H1 (cell line): ENCODE data around the gene ZNF488. TPM values are rescaled to one million over a fixed set of nuclear protein-coding genes. Genes with fewer than 3 reads are reported as not detected.

Experiments used
- CTCF ChIA-PET: fragments of 300-600 bp; sonication (Branson Sonifier 250); formaldehyde crosslinking; loops from one replicate; lab custom pipeline; 2021; ENCODE audit not compliant: partially characterized antibody; lab: Charles Lee
- POLR2A ChIA-PET: fragments of 300-600 bp; sonication (Branson Sonifier 250); formaldehyde crosslinking; loops from one replicate; lab custom pipeline; 2021; ENCODE audit warnings: inconsistent platforms; ENCODE audit not compliant: partially characterized antibody; lab: Charles Lee
- DNase-seq, 2 experiments: peaks; one replicate each; pipeline versions ENCODE4 v3.0.0 to v3.0.0-alpha.2; 2010 to 2022; ENCODE audit warnings: low spot score in 2 of 2, low read depth in 1 of 2, mixed read lengths in 1 of 2
- FAIRE-seq: peaks from 2 replicates; lab custom pipeline; 2011; peaks lifted over from hg19 to GRCh38; lab: Jason Lieb, UNC
- H2AFZ ChIP-seq: 2 replicates; pipeline ENCODE4 v1.8.1; 2012; ENCODE audit warnings: low read length, inconsistent platforms
- H2AK5ac ChIP-seq: 2 replicates; pipeline ENCODE4 v1.6.1; 2013; ENCODE audit warnings: low read depth, low read length
- H2BK120ac ChIP-seq: replicated peaks from 2 replicates; pipeline ENCODE3; 2013; ENCODE audit warnings: low read depth, low read length, inconsistent platforms
- H2BK12ac ChIP-seq: 2 replicates; pipeline ENCODE4 v1.6.1; 2013; ENCODE audit warnings: low read depth, low read length
- H2BK15ac ChIP-seq: 2 replicates; pipeline ENCODE4 v1.6.1; 2013; ENCODE audit warnings: low read length
- H2BK20ac ChIP-seq: 2 replicates; pipeline ENCODE4 v1.6.1; 2013; ENCODE audit warnings: low read length
- H2BK5ac ChIP-seq: 2 replicates; pipeline ENCODE4 v1.6.1; 2013; ENCODE audit warnings: low read depth, low read length
- H3K14ac ChIP-seq: 2 replicates; pipeline ENCODE4 v1.6.1; 2013; ENCODE audit warnings: inconsistent platforms; ENCODE audit not compliant: insufficient read length
- H3K18ac ChIP-seq: 2 replicates; pipeline ENCODE4 v1.6.1; 2013; ENCODE audit warnings: low read length; ENCODE audit errors: extremely low read depth
- H3K23ac ChIP-seq: 2 replicates; pipeline ENCODE4 v1.6.1; 2013; ENCODE audit warnings: inconsistent platforms; ENCODE audit not compliant: insufficient read length
- H3K23me2 ChIP-seq: 2 replicates; pipeline ENCODE4 v1.6.1; 2013; ENCODE audit warnings: low read depth, low read length
- H3K27ac ChIP-seq: 2 replicates; pipeline ENCODE4 v1.6.1; 2011; ENCODE audit warnings: low read depth, low read length, inconsistent platforms
- H3K27me3 ChIP-seq, 4 experiments: replicated peaks in 1 of 4; 1 replicate in 1 of 4; 2 replicates in 3 of 4; pipeline versions ENCODE4 v1.6.1 to v1.8.1; 2011 to 2013; ENCODE audit warnings: low read length in 3 of 4, mild to moderate bottlenecking in 3 of 4, inconsistent platforms in 2 of 4, mixed read lengths in 2 of 4, moderate library complexity in 1 of 4; ENCODE audit not compliant: control insufficient read depth in 3 of 4, insufficient read depth in 3 of 4; ENCODE audit errors: extremely low read depth in 1 of 4
- H3K36me3 ChIP-seq, 4 experiments: 2 replicates each; pipeline versions ENCODE4 v1.6.1 to v1.8.1; 2011 to 2013; ENCODE audit warnings: mild to moderate bottlenecking in 4 of 4, low read length in 3 of 4, moderate library complexity in 2 of 4, control low read depth in 1 of 4, inconsistent platforms in 1 of 4; ENCODE audit not compliant: insufficient read depth in 4 of 4, control insufficient read depth in 2 of 4
- H3K4ac ChIP-seq: replicated peaks from 2 replicates; pipeline ENCODE3; 2013; ENCODE audit warnings: low read length, low read depth, mixed read lengths, inconsistent platforms; ENCODE audit not compliant: insufficient read length
- H3K4me1 ChIP-seq, 4 experiments: replicated peaks in 1 of 4; 1 replicate in 1 of 4; 2 replicates in 3 of 4; pipeline versions ENCODE4 v1.6.1 to v1.8.1; 2011 to 2013; ENCODE audit warnings: low read length in 3 of 4, inconsistent platforms in 2 of 4, mixed read lengths in 1 of 4; ENCODE audit not compliant: insufficient read depth in 4 of 4, control insufficient read depth in 3 of 4
- H3K4me2 ChIP-seq, 2 experiments: 2 replicates each; pipeline versions ENCODE4 v1.6.1 to v1.8.1; 2011 to 2013; ENCODE audit warnings: low read depth in 2 of 2, low read length in 2 of 2, control low read depth in 1 of 2, inconsistent platforms in 1 of 2, mild to moderate bottlenecking in 1 of 2; ENCODE audit not compliant: insufficient read depth in 1 of 2
- H3K4me3 ChIP-seq, 4 experiments: fragments of 200-600, 300-600 bp in 1 of 4; sonication (generic), shearing (Covaris generic), sonication (Bioruptor Twin) in 1 of 4; 2 replicates each; pipeline versions ENCODE4 v1.5.1 to v1.8.1; 2011 to 2016; ENCODE audit warnings: low read length in 4 of 4, low read depth in 3 of 4, control low read depth in 2 of 4, inconsistent platforms in 2 of 4, mild to moderate bottlenecking in 2 of 4, mixed read lengths in 1 of 4, moderate library complexity in 1 of 4; ENCODE audit not compliant: insufficient read depth in 2 of 4; ENCODE audit errors: extremely low read depth in 1 of 4
- H3K56ac ChIP-seq: replicated peaks from 2 replicates; pipeline ENCODE3; 2013; ENCODE audit warnings: low read depth, mild to moderate bottlenecking, mixed read lengths, low read length, inconsistent platforms; ENCODE audit not compliant: insufficient read length
- H3K79me1 ChIP-seq: 2 replicates; pipeline ENCODE4 v1.6.1; 2013; ENCODE audit warnings: low read depth, low read length, control low read depth
- H3K79me2 ChIP-seq, 2 experiments: 2 replicates each; pipeline versions ENCODE4 v1.6.1 to v1.8.1; 2012 to 2013; ENCODE audit warnings: low read length in 2 of 2, mild to moderate bottlenecking in 2 of 2, inconsistent platforms in 1 of 2; ENCODE audit not compliant: insufficient read depth in 2 of 2, control insufficient read depth in 1 of 2
- H3K9ac ChIP-seq, 4 experiments: replicated peaks in 1 of 4; 1 replicate in 1 of 4; 2 replicates in 3 of 4; pipeline versions ENCODE4 v1.6.1 to v1.8.1; 2011 to 2013; ENCODE audit warnings: low read depth in 3 of 4, low read length in 3 of 4, control low read depth in 2 of 4, mild to moderate bottlenecking in 2 of 4, moderate library complexity in 2 of 4, inconsistent platforms in 1 of 4; ENCODE audit errors: extremely low read depth in 1 of 4
- H3K9me3 ChIP-seq, 2 experiments: 2 replicates each; pipeline versions ENCODE4 v1.6.1 to v1.8.1; 2012 to 2013; ENCODE audit warnings: mild to moderate bottlenecking in 2 of 2, moderate library complexity in 2 of 2, control low read depth in 1 of 2, inconsistent platforms in 1 of 2, low read depth in 1 of 2, low read length in 1 of 2, mixed read lengths in 1 of 2; ENCODE audit not compliant: insufficient read depth in 2 of 2
- H4K20me1 ChIP-seq, 2 experiments: replicated peaks in 1 of 2; 2 replicates each; pipeline versions ENCODE3 to v1.8.1; 2011 to 2013; ENCODE audit warnings: inconsistent platforms in 2 of 2, low read length in 2 of 2, mild to moderate bottlenecking in 1 of 2; ENCODE audit not compliant: insufficient read depth in 2 of 2, control insufficient read depth in 1 of 2
- H4K5ac ChIP-seq: 2 replicates; pipeline ENCODE4 v1.6.1; 2013; ENCODE audit warnings: low read length, low read depth, mixed read lengths, inconsistent platforms; ENCODE audit not compliant: insufficient read length
- H4K8ac ChIP-seq: 2 replicates; pipeline ENCODE4 v1.8.0; 2013; ENCODE audit warnings: mild to moderate bottlenecking, moderate library complexity, low read length, inconsistent platforms; ENCODE audit not compliant: insufficient read depth; ENCODE audit errors: extremely low read depth
- H4K91ac ChIP-seq: replicated peaks from 2 replicates; pipeline ENCODE3; 2013; ENCODE audit warnings: low read length, mixed read lengths, inconsistent platforms; ENCODE audit not compliant: insufficient read length
- BCL11A ChIP-seq, 2 experiments: IDR thresholded peaks; one replicate each; pipeline ENCODE4 v1.6.1; 2011; ENCODE audit warnings: low read depth in 2 of 2, low read length in 2 of 2, mild to moderate bottlenecking in 2 of 2
- JUN ChIP-seq: IDR thresholded peaks from 2 replicates; pipeline ENCODE4 v1.6.1; 2011; ENCODE audit warnings: low read depth, mild to moderate bottlenecking, improper control_type of control experiment, low read length
- NANOG ChIP-seq: IDR thresholded peaks from 2 replicates; pipeline ENCODE4 v1.6.1; 2011; ENCODE audit warnings: low read length, low read depth, mild to moderate bottlenecking, inconsistent platforms; ENCODE audit not compliant: insufficient read depth, poor library complexity, severe bottlenecking
- POLR2A ChIP-seq, 2 experiments: IDR thresholded peaks; 1 replicate in 1 of 2; 2 replicates in 1 of 2; pipeline ENCODE4 v1.6.1; 2011; ENCODE audit warnings: low read depth in 2 of 2, low read length in 2 of 2, mild to moderate bottlenecking in 2 of 2; ENCODE audit errors: control extremely low read depth in 1 of 2
- SAP30 ChIP-seq: fragments of 300-600 bp; sonication (generic); IDR thresholded peaks from 2 replicates; pipeline ENCODE4 v1.7.1; 2012; ENCODE audit warnings: low read length, moderate library complexity, mild to moderate bottlenecking, inconsistent platforms; ENCODE audit not compliant: insufficient read depth, insufficient replicate concordance
- SIN3A ChIP-seq, 2 experiments: IDR thresholded peaks in 1 of 2; conservative IDR thresholded peaks in 1 of 2; 2 replicates each; pipeline ENCODE4 v1.6.1; 2011 to 2012; ENCODE audit warnings: low read length in 2 of 2, improper control_type of control experiment in 1 of 2, low read depth in 1 of 2, mild to moderate bottlenecking in 1 of 2
- SP2 ChIP-seq: IDR thresholded peaks from 2 replicates; pipeline ENCODE4 v1.6.1; 2012; ENCODE audit warnings: mild to moderate bottlenecking, low read length, inconsistent platforms
- SUZ12 ChIP-seq: fragments of 200-600 bp; sonication (generic); IDR thresholded peaks from 2 replicates; pipeline ENCODE4 v1.6.1; 2012; ENCODE audit warnings: mild to moderate bottlenecking, inconsistent platforms, low read length, moderate library complexity, mixed read lengths
- TAF7 ChIP-seq: optimal IDR thresholded peaks from 2 replicates; pipeline ENCODE3; 2011; ENCODE audit warnings: low read depth, mild to moderate bottlenecking, inconsistent platforms, low read length, moderate library complexity, borderline replicate concordance
- TCF12 ChIP-seq: IDR thresholded peaks from 2 replicates; pipeline ENCODE4 v1.6.1; 2011; ENCODE audit warnings: low read depth, mild to moderate bottlenecking, low read length
- WGBS, 2 experiments: shearing (Covaris generic) in 1 of 2; methylation state at CpG; one replicate each; pipeline versions ENCODE4 v1.1.6 to v1.1.7; 2013 to 2015; ENCODE audit warnings: low lambda C conversion rate in 2 of 2, mixed read lengths in 2 of 2, inconsistent platforms in 1 of 2, low coverage in 1 of 2, missing lambda C conversion rate in 1 of 2; ENCODE audit not compliant: insufficient replicate concordance in 2 of 2, insufficient coverage in 1 of 2, insufficient read length in 1 of 2; ENCODE audit errors: extremely low coverage in 1 of 2, missing lambda C conversion rate in 1 of 2; 5-methylcytosine and 5-hydroxymethylcytosine counted together
- polyA plus RNA-seq, 7 experiments: library from polyadenylated mRNA; depleted of rRNA in 3 of 7; stranded (reverse) in 5 of 7; unstranded in 2 of 7; fragments of >200 nt in 5 of 7; fragments of 200-250 nt in 2 of 7; gene quantifications; 1 replicate in 5 of 7; 2 replicates in 1 of 7; 4 replicates in 1 of 7; pipeline versions ENCODE4 v1.2.1 to v1.2.3, GENCODE V29; 2011 to 2013; ENCODE audit warnings: missing spikeins in 2 of 7, mixed read lengths in 2 of 7
- total RNA-seq: library from RNA; stranded (reverse); fragmentation: NEBNext Ultra II Directional; extraction: Animal tissue kit (Norgen Biotek cat#: 25700); gene quantifications from 2 replicates; pipeline ENCODE4 v1.2.1, GENCODE V29; 2021

The ZNF488 gene
- total and polyA plus RNA-seq, 2 of the 8 experiments (the other 6 are each of a cell fraction or from before 2014, with no cell fraction given), result 7.9 to 11.4 TPM

DNA sequence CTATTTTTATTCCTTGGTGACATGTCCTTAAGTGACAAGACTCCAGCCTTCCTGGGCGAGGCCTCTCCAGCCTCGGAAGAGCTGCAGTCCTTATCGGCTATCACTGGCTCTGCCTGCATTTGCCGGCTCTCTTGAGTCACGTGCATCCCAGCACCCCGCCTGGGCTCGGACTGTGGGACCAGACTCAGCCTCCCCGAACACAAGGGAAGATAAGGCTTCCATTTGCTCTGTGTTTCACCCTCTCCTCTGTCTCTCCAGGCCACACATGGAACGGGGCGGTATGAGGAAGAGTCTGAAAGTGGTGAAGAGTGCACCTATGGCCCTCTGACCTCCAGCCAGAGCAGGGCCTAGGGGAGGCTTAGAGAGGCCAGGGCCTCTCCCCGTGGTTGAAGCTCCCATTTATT, 57.2 kb downstream of the ZNF488 start:
- Histone ChIP-seq H3K4ac (no peak overlapping the region), H2BK12ac (no peak overlapping the region), H3K23ac (no peak overlapping the region), H2AFZ (no peak overlapping the region), H3K79me1 (no peaks in the 10 kb centered on the region), H2BK120ac (no peak overlapping the region), H3K4me3 (no peak overlapping the region), H3K23me2 (no peaks in the 10 kb centered on the region), H3K14ac (no peak overlapping the region), H3K27ac (no peak overlapping the region), H3K79me2 (no peaks in the 10 kb centered on the region), H2BK20ac (no peak overlapping the region), H3K27me3 (no peaks in the 10 kb centered on the region; a peak in 1 of 7 replicates), H4K8ac (no peak overlapping the region), H4K5ac (no peak overlapping the region), H3K56ac (no peak overlapping the region), H4K20me1 (peaks cover 0 to 4% of the 10 kb centered on the region in 2 experiments), H4K91ac (no peak overlapping the region), H2BK5ac (no peak overlapping the region), H2BK15ac (no peak overlapping the region), H2AK5ac (no peak overlapping the region), H3K4me2 (no peak overlapping the region), H3K18ac (no peak overlapping the region; the same call in 1 of the 2 replicates), H3K36me3 (no peaks in the 10 kb centered on the region; a peak in 1 of 8 replicates), H3K9ac (no peak overlapping the region), H3K4me1 (no peaks in the 10 kb centered on the region), H3K9me3 (no peaks in the 10 kb centered on the region)
- DNase-seq (no peak), FAIRE-seq (no peak)
- ChIA-PET POLR2A (no interaction called here), CTCF (interaction anchor here (1.3 kb wide), 1 partner anchor 302 kb away, joined by 4 read pairs; no protein-coding TSS in a partner anchor)
- TF ChIP-seq SP2 (no peak), TAF7 (no peak), TCF12 (no peak), BCL11A (IDR thresholded peaks at IDR 0.05; ENCODE audit: low read depth in 2 of 2, low read length in 2 of 2) (no peak), POLR2A (IDR thresholded peaks at IDR 0.05; ENCODE audit: control extremely low read depth in 1 of 2, low read depth in 2 of 2, low read length in 2 of 2) (no peak), SIN3A (conservative IDR thresholded peaks at IDR 0.05 in 1 of 2, IDR thresholded peaks at IDR 0.05 in 1 of 2; ENCODE audit: low read depth in 1 of 2, low read length in 2 of 2) (no peak), SAP30 (no peak), JUN (no peak), NANOG (no peak), SUZ12 (no peak)
- WGBS, 2 experiments, result 90% methylated on average over 11 of the region's 11 CpGs; no CpG with 5 or more reads in 1 of the 2 experiments
